HG03025 (cell line): ENCODE data around the gene MARCHF7.
"Not testable (repeated sequence)": the region's sequence is repeated elsewhere in the genome, so short reads cannot be mapped to it uniquely, and the experiment has no call there.

Experiments
- ATAC-seq: cut with Tn5 transposase; IDR thresholded peaks from one replicate; pipeline ENCODE4 v1.9.1; 2021; ENCODE audit warnings: mild to moderate bottlenecking, moderate library complexity; ENCODE audit not compliant: unreplicated experiment, low FRiP score

The MARCHF7 gene, protein sequence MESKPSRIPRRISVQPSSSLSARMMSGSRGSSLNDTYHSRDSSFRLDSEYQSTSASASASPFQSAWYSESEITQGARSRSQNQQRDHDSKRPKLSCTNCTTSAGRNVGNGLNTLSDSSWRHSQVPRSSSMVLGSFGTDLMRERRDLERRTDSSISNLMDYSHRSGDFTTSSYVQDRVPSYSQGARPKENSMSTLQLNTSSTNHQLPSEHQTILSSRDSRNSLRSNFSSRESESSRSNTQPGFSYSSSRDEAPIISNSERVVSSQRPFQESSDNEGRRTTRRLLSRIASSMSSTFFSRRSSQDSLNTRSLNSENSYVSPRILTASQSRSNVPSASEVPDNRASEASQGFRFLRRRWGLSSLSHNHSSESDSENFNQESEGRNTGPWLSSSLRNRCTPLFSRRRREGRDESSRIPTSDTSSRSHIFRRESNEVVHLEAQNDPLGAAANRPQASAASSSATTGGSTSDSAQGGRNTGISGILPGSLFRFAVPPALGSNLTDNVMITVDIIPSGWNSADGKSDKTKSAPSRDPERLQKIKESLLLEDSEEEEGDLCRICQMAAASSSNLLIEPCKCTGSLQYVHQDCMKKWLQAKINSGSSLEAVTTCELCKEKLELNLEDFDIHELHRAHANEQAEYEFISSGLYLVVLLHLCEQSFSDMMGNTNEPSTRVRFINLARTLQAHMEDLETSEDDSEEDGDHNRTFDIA

GRCh38 chr2:159712143-159712928 is at the start of gene MARCHF7:
Gene MARCHF7, plus strand, starts transcription at chr2:159712506. Its CDS starts 16,517 bp downstream, at chr2:159729023.
- ATAC-seq = peak; percentile 97

DNA sequence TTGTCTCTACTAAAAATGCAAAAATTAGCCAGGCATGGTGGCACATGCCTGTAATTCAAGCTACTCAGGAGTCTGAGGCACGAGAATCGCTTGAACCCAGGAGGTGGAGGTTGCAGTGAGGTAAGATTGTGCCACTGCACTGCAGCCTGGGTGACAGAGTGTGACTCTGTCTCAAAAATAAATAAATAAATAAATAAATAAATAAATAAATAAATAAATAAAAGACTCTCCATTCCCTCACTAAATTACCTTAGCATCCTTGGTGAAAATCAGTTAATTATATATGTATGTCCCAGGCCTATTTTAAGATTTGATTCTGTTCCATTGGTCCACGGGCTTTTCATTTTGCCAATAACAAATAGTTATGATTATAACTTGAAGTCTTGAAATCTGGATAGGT is 44.9 kb upstream of the MARCHF7 start:
- not testable (repeated sequence) for ATAC-seq

DNA sequence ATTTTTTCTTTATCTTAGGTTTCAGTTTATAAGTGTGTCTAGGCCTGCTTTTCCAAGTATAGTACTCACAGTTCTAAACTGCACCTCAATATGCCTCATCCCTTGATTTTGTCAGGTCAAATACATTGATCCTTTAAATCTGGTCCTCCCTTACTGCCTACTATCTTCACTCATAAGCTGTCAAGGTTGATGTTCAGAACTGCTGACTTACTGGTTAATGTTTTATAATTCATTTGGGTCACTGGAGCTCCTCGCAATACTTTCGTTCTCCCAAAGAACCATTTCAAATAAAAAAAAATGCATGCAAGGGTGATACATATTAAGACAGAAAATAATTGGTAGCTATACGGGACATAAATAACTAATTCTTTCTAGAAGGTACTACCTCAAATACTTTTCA is 41.3 kb upstream of the MARCHF7 start:
- no peak for ATAC-seq

DNA sequence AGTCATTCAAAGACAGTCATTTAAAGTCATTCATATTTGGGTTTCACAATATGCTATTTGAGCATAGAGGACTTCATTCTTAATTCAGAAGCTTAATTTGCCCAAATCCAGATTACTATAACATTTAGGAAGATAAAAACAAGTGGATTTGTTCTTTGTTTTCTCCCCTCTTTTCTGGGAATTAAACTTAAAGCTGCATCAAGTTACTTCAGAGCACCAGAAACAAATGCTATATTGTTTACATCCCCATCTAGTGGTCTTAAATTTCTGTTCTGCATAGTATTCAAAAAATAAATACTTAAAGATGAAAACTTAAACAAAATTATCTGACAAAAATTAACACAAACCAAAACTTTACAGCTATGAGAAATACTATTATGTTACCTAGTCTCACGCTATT is 34.7 kb upstream of the MARCHF7 start:
- ATAC-seq = no peak

GRCh38 chr2:159680692-159681091 is 31.6 kb upstream of the MARCHF7 start:
- ATAC-seq = no peak

GRCh38 chr2:159683817-159684216 is 28.5 kb upstream of the MARCHF7 start:
- no peak for ATAC-seq

- no peak for ATAC-seq
Observed at GRCh38 chr2:159684796-159685195, 27.5 kb upstream of the MARCHF7 start.

- ATAC-seq = no peak
Observed at GRCh38 chr2:159694500-159695040, 17.7 kb upstream of the MARCHF7 start.

DNA sequence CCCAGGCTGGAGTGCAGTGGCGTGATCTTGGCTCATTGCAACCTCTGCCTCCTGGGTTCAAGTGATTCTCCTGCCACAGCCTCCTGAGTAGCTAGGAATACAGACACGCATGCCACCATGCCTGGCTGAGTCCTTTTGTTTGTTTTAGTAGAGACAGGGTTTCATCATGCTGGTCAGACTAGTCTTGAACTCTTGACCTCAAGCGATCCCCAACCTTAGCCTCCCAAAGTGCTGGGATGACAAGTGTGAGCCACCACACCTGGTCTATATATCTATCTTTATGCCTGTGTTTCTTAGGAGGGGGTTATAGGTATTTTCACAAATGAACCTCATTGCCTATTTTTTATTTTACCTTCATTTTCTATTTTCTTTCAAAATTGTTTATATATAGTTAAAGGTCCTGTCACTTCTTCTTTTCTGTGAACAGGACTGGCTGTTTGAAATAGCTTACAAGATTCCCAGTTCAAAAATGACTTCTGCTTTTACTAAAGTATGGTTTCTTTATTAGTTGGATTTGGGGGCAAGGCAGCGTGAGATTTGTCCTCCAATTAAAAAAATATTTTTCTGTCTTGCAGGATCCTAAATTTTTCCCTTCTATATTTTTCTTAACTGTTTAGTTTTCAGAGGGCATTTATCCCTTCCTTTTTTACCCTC is 16.4 kb upstream of the MARCHF7 start:
- ATAC-seq = no peak

DNA sequence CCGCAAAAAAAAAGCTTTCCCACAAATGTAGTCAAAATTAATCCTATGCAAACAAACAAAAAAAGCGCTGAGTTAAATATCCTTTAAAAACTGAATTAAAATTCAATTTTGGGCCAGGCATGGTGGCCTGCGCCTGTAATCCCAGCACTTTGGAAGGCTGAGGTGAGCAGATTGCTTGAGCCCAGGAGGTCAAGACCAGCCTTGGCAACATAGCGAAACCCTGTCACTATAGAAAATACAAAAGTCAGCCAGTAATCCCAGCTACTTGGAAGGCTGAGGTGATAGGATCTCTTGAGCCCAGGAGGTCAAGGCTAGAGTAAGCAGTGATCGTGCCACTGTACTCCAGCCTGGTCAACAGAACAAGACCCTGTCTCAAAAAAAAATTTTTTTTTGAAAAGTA is 8.8 kb upstream of the MARCHF7 start:
- no peak for ATAC-seq

GRCh38 chr2:159706385-159706980 is 5.8 kb upstream of the MARCHF7 start:
- ATAC-seq = no peak

DNA sequence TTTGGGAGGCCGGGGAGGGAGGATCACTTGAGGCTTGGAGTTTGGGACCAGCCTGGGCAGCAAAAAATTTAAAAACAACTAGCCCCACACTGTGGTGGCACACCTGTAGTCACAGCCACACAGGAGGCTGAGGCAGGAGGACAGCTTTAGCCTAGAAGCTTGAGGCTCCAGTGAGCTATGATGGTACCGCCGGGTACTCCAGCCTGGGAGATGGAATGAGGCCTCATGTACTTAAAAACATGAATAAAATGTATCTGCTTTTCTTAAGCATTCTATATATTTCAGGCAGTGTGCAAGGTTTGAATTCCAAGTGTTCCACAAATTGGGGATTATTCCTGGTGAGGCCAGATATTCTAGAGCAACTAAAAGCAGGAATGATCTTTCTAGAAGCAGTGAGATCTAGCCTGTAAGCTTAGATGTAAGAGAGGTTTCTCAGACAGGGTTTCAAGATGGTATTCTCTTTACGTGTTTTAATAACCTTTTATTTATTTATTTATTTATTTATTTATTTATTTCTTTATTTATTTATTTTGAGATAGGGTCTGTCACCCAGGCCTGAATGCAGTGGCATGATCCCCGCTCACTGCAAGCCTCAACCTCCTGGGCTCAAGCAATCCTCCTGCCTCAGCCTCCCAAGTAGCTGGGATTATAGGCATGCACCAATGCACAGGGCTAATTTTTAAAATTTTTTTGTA is 4.1 kb upstream of the MARCHF7 start:
- ATAC-seq = no peak

DNA sequence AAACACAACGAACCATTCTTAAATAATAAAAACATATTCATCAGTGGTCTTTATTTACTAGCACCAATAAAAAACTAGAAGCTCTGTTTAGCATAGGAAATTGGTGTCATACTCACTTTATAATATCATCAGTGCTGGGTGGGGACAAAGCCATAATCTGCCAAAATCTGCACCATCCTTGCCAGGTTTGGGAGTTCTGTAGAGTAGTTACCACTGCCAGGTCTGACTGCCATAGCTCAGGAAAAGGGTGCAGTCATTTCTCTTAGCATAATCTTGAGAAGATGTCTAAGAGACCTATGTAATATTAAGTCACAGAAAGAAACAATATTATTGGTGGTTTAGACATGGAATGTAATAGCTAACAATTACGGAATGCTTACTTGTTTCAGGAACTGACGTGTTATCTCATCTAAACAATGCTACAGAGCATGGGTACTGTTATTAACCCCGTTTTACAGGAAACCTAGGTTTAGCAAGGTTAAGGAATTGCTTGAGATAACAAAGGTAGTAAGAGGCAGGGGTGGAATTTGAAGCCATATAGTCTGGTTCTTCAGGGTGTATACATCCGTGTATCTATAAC is 1.6 kb upstream of the MARCHF7 start:
- ATAC-seq = no peak

GRCh38 chr2:159711562-159712142 is 654 bp upstream of the MARCHF7 start:
- no peak for ATAC-seq

- ATAC-seq = peak; percentile 22
Observed at GRCh38 chr2:159712929-159713420, 669 bp downstream of the MARCHF7 start.

GRCh38 chr2:159713631-159714246 is 1.4 kb downstream of the MARCHF7 start:
- ATAC-seq = no peak

GRCh38 chr2:159714247-159714930 is 2.1 kb downstream of the MARCHF7 start:
- ATAC-seq = no peak
